Effector CD8-positive, alpha-beta T cell (primary cell): Measurements from ENCODE around the gene AZU1.

Source experiments
- DNase-seq: peaks from one replicate; lab custom pipeline; 2025; lab: John Stamatoyannopoulos, UW
- total RNA-seq, 4 experiments: gene quantifications; one replicate each; lab custom pipeline; 2026; lab: John Stamatoyannopoulos, UW

The AZU1 gene
- total RNA-seq, result 0.09 to 0.24 (median 0.14) reads per million in 4 experiments

- no peak for DNase-seq
Measured at GRCh38 chr19:827710-828321, at the start of gene AZU1. AZU1 (plus strand) TSS chr19:827837; CDS start chr19:827847, 10 bp downstream.

- DNase-seq, result no peak
Measured at GRCh38 chr19:778910-779653, 48.6 kb upstream of the AZU1 start.

- DNase-seq, result no peak
Measured at GRCh38 chr19:780935-781334, 46.7 kb upstream of the AZU1 start.

- DNase-seq, result no peak
Measured at GRCh38 chr19:781800-782184, 45.8 kb upstream of the AZU1 start.

- DNase-seq, result no peak
Measured at GRCh38 chr19:782185-782877, 45.3 kb upstream of the AZU1 start.

GRCh38 chr19:782878-783668, 44.6 kb upstream of the AZU1 start:
- DNase-seq, result no peak

GRCh38 chr19:784541-784940, 43.1 kb upstream of the AZU1 start:
- DNase-seq, result no peak

GRCh38 chr19:787536-787935, 40.1 kb upstream of the AZU1 start:
- no peak for DNase-seq

GRCh38 chr19:788686-788982, 39.0 kb upstream of the AZU1 start:
- DNase-seq, result no peak

- DNase-seq, result no peak
Measured at GRCh38 chr19:788983-789700, 38.5 kb upstream of the AZU1 start.

GRCh38 chr19:789701-790060, 38.0 kb upstream of the AZU1 start:
- no peak for DNase-seq

GRCh38 chr19:791007-791566, 36.5 kb upstream of the AZU1 start:
- DNase-seq, result no peak

- no peak for DNase-seq
Measured at GRCh38 chr19:791567-792305, 35.9 kb upstream of the AZU1 start.

- no peak for DNase-seq
Measured at GRCh38 chr19:792306-792885, 35.2 kb upstream of the AZU1 start.

- no peak for DNase-seq
Measured at GRCh38 chr19:793806-794205, 33.8 kb upstream of the AZU1 start.

GRCh38 chr19:795073-795611, 32.5 kb upstream of the AZU1 start:
- no peak for DNase-seq

GRCh38 chr19:795691-796581, 31.7 kb upstream of the AZU1 start:
- no peak for DNase-seq

GRCh38 chr19:796692-797527, 30.7 kb upstream of the AZU1 start, which contains the start of gene PTBP1:
PTBP1 (plus strand) TSS chr19:797452; CDS start chr19:797498, 46 bp downstream.
- peak; percentile 99 for DNase-seq
